ENCODE data around the gene INPP5F.
A peak's percentile ranks its signal among the peaks of the same experiment; 100 is the strongest.

- TF ChIP-seq CTCF (IDR thresholded peaks at IDR 0.05) (no peak), POLR2A (IDR thresholded peaks at IDR 0.05) (peak; percentile 62 to 85), EP300 (IDR thresholded peaks at IDR 0.05) (peak in 1 of 2 donors; percentile 94)
Observed at GRCh38 chr10:119725517-119725827, 378 bp upstream of the INPP5F start.

All from tibial nerve (tissue), 4 donors.